GM21367 (cell line): Measurements from ENCODE around the gene ITPR3.

Experiments
- ATAC-seq: cut with Tn5 transposase; IDR thresholded peaks from one replicate; pipeline ENCODE4 v1.9.1; 2021; ENCODE audit not compliant: unreplicated experiment

Gene ITPR3

DNA sequence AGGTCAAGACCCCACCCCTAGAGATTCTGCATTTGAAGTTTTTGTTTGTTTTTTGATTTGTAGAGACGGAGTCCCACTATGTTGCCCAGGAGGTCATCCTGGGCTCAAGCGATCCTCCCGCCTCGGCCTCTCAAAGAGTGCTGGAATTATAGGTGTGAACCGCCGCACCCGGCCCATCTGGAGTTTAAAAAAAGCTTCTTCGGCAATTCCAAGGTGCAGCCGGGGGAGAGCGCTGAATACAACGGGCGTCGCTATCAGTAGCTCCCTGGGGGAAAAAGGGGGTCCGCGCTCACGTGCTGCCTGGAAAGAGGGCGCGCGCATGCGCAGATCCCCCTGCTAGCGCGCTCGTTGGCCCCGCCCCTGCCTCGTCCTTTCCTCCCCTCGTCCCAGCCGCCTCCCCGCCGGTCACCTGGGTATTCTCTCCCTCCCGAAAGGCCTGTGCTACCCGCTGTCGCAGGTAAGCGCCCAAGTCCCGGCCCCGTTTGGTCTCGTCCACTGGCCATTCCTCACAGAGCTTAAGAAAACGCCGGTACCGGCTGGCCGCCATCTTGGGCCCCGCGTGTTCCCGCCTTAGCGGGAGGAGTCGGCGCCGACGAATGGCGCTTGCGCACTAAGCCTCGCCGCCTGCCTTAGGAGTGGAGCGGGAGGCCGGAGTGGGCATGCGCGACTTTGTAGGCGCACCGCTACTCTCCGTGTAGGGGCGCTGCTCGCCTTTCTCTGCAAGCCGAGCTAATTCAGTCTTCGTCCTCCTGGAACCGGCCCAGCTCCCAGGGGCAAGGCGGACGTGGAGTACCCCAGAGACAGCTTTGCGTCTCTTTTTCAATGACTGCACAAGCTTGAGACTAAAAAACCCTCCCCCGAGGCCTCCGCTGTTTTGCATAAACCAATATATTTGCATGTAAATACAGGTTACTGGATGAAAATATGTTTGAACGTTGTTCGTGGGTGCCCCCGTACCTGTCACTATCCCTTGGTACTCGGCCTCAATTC is 90.3 kb downstream of the ITPR3 start, which contains the start of gene UQCC2:
UQCC2 (minus strand) TSS at position 561 of the 990 bp plus-strand sequence; CDS start at position 547, 14 bp downstream.
- ATAC-seq, result peak; percentile 80

DNA sequence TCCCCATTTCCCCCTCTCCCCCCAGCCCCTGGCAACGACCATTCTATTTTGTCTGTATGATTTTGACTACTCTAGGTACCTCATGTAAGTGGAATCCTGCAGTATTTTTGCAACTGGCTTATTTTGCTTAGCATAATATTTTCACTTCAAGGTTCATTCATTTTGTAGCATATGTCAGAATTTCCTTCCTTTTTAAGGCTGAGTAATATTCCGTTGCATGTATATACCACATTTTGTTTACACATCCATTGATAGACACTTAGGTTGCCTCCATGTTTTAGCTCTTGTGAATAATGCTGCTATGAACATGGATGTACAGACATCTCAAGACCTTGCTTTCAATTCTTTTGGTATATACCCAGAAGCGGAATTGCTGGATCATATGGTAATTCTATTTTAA is 91.8 kb downstream of the ITPR3 start:
- no peak for ATAC-seq

DNA sequence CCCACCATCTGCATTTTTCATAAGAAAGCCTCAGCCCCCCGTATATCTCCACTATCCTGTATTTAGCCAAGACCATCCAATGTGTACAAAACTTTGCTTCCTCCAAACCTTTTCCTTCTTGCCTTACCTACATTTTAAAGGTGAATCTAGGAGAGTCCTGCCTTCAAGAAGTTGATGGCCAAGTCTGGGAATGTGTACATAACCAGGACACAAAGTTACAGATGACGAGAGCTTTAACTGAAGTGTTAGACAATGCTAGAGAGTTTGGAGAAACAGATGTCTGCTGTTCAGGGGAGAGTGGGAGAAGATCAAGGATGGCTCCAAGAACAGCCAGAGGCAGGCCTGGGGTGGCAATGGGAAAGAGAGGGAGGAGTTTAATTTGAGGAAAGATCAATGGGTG is 92.7 kb downstream of the ITPR3 start:
- ATAC-seq, result no peak

DNA sequence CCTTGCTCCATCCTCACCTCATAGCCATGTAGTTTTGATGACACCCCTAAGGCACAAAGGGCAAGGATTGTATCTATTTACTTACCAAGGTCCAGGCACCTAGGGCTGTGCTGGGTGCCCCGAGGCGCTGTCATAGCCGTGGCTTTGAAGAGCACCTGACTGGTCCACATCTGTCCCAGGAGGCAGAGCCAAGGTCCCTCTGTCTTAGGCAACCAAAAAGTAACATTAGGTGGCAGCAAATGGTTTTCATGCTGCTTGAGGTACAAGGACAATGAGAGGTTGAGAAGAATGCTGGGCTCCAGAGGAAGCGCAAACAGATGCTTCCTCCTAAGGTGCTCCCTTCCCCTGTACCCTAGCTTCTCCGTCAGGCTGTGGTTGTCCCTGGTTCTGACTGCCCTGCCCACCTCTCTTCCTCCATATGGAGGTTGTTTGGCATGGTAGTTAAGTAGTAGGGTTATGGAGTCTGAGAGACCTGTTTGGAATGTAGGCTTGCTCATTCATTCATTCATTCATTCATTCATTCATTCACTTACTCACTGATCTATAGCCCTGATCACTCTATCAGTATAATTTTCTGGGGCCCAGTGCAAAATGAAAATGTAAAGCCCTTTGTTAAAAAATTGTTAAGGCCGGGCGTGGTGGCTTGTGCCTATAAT is 93.4 kb downstream of the ITPR3 start:
- no peak for ATAC-seq

DNA sequence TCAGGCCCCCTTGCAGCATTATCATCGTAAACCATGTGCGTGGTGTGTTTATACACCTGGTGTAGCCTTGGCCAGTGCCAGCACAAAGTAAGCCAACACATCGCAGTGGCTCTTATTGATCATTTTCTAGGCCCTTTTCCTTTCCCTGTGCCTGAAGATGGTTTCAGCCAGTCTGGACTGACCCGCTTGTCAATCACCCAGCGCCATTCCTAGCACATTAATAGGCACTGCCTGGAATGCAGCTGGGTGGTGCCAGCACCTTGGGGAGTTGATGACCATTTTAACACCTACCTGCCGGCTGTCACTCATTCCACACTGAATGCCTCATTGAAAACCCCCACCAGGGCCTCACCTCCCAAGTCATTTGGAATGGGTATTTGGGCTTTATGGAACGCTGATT is 95.3 kb downstream of the ITPR3 start:
- no peak for ATAC-seq

DNA sequence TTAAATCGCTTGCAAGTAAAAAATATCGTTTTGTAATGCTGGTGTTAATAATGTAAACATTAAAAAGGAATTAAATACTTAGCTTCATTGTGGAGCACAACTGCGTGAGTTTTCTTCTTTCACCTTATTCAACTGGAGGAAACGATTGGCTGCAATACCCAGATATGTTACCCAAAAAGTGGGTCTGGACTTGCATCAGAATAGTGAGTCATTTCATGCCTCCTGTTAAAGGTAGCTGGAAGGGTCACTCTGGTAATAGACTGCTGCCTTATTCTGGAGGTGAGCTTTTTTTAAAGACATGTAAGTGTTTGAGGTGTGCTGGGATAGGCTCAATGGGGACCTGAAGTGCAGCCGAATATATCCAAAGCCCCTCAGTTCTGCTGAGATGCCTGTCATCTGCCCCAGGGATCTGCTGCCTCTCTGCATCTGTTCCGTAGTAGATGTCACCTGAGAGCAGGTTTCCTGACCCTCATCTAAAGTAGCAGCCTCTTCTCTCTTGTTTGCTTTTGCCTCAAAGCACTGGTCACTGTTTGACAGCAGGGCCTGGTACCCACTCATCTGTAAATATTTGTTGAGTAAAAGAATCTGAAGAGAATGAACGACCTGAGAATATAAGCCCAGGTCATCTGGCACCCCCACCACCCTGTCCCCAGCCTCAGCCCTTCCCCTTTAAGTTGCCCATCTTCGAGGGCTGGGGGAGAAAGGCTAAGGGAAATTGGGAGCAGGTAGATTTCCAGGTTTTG is 95.9 kb downstream of the ITPR3 start:
- ATAC-seq, result no peak

DNA sequence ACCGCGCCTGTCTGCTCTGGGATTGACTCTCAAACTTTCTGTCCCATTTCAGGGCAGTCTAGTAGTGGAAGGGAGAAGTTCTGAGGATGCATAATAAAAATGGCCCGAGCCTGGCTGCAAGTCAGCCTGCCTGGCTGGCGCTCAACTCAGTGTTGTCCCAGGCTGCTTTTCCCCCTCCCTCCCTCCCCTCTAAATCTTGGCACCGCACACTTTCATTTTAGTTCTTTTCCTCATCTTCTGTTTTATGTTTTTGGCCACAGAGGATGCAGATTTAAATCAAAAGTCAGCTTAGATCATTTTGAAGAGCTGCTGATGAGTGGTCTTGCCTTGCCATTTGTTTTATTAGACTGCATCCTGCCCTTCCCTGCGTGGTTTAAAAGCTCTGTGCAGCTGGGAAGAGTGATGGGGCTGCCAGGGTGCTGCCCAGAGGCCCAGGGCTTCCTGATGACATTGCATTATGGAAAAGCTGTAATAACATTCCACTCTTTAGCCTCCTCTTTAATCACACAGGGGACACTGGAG is 96.9 kb downstream of the ITPR3 start:
- ATAC-seq, result no peak

DNA sequence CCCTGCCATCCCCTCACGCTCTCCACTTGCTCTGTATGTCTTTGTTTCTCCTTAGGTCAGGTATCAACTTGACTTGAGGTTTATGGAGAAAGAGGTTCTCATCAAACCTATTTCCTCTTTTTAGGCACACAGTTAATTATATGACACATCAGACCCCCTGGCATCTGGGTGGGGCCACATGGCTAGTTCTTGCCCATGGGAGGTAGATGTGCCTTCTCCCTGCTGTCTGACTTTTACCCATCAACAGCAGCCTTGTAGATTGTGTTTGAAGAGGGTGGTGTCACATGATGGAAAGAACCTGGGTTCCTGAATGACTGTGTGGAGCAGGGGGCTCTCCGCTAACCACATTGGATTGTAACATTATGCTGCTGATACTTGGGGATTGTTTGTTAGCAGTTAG is 97.6 kb downstream of the ITPR3 start:
- no peak for ATAC-seq

DNA sequence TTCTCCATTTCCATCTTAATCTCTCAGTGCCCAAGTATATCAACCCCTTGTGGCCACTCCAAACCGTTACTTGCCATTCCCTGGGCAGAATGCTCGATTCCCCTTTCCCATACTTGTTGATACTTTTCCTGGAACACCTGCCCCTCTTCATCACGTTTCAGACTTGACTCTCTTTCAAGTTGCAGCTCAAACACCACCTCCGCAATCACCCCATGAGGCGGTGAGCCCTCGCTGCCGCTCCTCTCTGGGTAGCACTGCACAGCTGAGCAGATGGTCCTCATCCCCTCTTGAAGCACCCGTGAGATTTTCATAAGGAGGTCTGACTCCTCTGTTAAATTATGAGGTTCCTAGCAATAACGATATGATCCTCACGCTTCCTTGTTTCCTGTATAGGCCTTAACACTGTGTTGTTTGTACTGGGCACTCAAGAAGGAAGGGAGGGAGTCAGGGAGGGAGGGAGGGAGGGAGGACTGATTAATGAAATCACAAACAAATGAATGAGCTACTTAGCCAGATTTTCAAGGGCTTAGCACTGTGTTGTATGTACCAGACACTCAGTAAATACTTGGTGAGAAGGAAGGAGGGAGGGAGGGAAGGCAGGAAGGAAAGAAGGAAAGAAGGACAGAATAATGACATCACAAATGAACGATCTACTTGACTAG is 98.3 kb downstream of the ITPR3 start:
- ATAC-seq, result no peak

DNA sequence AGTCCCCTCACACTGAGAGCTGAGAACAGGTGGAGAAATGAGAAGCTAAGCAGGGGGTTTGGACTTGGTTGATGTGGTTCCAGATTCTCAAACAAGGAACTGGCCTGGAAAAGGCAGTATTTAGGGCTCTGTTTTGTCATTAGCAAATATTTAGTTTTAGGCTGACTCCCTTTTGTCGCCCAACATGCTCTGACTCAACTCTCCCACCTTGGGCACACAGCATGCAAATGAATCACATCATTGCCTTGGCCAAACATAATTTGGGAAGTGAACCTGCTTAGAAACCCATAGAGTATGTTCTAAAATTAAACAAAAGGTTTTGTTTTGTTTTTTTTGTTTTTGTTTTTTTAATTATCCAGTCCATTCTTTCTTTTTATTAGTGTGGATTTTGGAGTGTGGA is 99.9 kb downstream of the ITPR3 start:
- ATAC-seq, result no peak

DNA sequence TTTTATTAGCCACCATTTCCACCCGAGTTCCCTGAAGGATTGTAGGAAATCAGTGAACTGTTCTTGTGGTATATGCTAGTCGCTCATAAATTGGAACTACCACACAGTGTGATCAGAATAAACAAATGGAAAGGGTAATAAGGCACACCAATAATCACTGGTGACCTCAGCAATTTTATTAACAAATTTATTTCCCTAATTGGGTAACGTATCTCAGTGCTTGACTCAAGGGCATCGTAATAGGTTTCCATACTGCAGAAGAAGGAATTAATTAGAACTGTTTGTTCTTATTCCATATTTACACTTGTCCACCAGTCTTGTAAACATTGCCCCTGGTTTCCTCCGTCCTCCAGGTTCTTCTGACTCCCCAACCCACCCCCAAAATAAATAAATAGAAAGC is 100.4 kb downstream of the ITPR3 start:
- ATAC-seq, result no peak

DNA sequence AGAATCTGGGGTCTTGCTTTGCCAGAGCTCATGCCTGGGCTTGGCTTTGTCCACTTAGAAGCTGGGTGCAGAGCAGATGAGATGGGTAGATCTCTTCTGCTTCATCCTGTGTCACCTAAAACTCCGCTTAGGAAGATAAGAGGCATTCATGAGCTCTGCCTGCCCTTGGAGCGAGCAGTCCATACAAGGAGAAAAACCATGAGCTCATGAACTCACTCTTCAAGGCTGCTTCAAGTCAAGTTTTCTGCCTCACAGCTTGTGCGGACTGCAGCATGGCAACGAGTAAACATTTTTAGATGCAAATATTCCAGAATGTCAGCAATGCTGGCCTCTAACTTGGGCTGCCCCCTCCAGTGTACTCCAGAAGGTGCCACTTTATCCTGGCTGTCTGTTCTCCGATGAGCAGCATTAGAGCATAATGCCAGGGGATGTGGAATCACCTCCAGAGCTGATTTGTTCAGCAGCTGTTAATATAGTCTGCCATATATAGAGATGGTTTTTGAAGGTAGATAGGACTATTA is 101.0 kb downstream of the ITPR3 start:
- ATAC-seq, result no peak

DNA sequence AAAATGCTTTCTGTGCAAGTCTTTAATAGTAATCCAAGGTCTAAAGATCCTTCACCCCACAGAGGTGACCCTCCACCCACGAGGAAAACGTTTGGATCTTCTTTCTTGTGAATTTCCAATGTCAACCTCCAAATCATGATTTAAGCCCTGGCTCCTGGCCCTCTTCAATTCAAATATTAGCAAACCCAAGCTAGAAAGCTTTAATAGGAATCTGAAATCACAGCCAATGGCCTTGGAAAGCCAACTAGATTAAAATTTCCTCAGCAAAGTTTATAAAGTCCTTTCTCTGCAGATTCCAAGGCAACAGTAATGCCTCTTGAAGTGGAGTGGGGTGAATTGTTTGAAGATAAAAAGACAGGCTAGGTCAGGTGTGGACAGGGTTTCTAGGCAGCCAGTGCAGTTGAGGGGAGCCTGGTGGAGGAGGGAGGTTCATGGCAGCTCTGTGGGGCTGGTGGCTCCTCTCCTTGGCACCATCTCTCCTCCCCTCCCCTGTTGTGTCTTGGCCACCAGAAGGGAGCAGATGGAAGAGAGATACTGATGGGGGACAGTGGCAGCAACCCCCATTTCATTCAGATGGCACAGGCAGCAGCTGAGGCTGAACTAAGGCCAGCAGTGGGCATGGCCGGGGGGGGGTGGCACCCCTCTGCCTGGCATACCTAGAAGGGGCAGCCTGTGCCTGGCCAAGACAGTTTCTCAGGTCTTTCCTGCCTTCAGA is 102.4 kb downstream of the ITPR3 start:
- no peak for ATAC-seq

DNA sequence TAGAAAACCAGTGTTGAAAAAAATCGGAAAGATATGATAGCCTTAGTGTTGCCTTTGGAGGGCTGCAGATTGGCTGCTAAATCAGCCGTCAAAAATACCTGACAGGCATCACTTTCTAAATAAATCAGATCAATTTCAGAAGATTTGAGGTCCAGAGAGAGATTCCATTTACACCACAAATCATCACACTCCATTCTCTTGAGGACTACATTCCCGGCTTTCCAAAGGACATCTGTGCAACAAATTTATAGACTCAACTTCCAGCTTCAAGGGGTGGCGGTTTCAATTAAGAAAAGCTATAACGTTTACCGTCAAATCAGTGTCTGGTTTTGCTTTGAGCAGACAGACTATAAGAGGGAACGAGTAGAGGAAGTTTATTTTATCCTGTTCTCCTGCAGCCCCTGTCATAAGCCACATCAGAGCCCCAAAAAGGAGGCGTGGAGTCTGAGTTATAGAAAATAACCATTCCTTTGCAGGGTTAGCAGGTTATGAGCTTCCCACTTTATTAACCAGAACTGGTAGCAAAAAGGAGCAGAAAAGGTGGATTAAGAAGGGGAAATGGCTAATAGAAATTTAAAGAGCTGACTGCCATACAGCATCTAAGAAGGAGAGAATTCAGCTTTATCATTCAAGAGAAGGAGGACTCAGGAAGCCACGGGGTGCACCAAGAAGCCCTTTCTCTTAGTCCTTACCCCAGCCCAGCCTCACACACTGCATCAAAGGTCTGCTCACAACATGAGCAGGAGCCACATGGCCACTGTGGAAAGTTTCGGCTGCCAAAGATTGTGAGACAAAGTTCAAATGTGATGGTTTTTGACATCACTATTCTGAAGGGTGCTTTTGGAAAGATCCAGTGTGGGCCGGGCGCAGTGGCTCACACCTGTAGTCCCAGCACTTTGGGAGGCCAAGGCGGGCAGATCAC is 103.2 kb downstream of the ITPR3 start:
- no peak for ATAC-seq

DNA sequence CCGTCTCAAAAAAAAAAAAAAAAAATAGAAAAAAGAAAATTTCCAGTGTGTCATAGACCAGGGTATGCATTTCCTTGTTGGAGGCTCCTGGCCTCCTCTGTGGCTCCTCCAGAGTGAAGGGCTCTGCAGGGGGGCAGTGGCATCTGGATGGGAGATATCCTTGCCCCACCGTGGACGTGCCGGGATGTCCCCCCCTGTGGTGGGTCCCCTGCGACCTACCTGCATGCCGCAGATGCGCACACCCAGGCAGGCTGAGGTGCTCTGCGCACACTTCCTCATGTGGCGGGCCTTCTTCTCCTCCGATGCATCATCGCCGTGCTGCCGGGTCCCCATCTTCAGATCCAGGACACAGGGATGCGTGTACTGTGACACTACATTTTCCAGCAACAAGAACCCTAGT is 104.1 kb downstream of the ITPR3 start:
- ATAC-seq, result no peak

DNA sequence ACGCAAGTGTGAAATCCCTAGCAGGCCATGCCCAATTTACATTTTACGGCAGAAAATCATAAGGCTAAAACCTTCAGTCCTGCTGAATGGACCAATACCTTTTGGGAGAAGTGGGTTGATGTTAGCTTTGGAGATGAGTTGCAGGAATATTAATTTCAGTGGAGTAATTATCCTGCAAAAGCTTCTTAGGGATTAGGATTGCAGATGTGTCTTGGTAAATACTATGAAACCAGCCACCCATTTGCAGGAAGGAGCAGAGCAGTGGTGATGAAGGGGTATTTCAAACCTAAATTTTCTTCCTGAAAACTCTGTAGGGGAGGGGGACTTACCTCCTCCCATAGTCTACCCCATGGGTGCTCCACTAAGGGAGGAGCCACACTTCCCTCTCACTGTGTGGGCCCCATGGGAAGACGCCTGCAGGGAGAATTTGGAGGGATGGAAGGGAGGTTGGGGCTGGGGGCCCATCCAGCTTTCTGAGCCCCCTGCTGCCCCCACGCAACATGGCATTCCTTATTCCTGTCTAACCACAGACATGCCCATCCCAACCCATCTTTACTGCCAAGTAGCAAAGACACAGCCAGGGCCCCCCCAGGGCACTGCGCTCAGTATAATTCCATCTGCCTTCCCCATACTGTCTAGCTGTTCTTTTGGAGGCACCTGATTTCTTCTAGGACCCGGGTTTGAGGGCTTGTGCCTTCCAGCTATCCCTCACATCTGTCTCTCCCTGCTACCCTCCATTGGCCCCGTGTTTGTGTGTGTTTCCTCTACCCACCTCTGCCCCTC is 105.0 kb downstream of the ITPR3 start:
- ATAC-seq, result no peak

DNA sequence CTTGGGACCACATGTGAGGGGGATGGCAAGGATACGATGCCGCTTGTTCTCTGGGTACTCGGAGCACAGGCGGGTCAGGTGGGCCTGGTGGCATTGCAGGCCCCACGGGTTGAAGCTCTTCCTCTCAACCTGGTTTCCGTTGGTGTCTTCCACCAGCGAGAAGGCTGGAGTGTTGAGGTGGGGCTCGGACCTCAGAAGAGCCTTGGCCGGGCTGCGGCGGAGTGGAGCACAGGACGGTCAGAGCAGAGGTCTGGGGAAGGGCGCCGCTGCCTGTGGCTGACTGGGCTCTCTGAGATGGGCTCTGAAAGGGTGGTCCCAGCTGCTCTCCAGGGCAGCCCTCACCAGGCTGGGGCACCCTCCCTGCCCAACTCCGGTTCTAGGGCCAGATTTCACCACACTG is 105.6 kb downstream of the ITPR3 start:
- ATAC-seq, result no peak

DNA sequence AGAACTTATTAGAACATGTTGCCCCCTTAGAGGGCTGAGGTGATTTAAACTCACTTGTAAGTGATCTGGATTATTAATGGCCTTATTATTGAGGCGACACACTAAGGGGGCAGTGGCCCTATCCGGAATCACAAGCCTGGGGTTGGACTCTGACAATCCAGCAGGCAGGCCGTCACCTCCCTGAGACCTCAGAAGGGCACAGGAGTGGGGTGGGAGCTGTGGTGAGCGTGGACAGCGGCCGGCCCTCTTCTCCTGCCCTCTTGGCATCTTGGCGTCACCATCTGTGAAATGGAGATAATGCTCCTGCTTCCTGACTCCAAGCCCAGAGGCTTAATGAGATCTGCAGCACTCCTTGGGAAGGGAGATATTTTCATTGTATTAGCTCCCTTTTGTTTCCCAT is 106.0 kb downstream of the ITPR3 start:
- ATAC-seq, result no peak
